ENCODE data around the gene AMDHD1. TPM values are rescaled to one million over a fixed set of nuclear protein-coding genes. Genes with fewer than 3 reads are reported as not detected.

Gene AMDHD1
- not detected in 2 replicates for total RNA-seq

DNA sequence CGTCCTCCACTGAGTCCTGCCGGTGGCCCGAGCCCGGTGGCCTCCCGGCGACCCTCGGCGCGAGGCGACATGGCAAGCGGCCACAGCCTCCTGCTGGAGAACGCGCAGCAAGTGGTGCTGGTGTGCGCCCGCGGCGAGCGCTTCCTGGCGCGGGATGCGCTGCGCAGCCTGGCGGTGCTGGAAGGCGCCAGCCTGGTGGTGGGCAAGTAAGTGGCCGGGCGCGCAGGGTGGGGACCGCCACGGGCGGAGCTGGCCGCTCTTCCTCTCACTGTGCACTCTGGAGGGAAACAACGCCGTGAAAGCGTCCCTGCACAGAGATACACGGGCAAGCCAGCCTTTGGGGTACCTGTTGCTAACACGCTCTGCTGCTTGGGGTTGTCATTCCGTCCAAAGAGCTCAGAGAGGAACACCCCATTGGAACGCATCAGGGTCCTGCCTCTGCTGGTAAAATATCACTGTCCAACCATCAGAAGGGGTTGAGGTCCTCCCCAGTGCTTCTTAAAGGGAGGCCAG is at the start of gene AMDHD1:
Gene AMDHD1, plus strand, starts transcription at position 2 of the 513 bp plus-strand sequence. Its CDS starts 68 bp downstream, at position 70.

DNA sequence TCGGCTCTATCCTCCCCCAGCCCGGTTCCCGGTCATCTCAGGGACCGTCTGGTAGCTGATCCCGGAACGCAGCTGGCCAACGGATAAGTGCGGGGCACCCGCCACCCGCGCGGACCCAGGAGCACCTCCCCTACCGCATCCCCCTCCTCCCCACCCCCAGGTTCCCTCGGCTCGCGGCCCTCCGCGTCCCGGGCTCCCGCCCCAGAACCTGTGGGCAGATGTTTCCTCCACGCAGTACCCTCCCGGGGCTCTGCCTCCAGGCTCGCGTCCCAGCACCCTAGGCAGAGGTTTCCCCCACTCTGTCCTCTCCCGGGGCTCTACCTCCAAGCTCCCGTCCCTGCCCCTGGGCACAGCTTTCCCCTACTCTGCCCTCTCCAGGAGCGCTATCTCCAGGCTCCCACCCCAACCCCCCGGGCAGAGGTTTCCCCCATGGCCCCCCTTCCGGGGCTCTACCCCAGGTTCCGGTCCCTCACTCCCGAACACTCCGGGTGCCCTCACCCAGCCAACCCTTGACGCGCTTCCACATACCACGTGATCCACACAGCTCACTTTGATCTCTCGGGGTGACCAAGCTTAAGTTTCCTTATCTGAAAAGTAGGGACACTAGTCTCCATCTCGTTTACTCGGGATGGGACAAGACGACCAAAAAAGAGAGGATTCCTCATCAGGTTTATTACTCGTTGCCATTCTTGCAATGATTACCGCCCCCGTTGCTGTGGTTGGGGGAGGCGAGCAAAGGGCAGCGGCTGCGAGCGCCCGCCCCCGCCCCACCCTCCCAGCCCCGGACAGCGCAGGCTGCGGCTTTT is 404 bp upstream of the AMDHD1 start, which contains the start of gene CCDC38:
Gene CCDC38, minus strand, starts transcription at position 91 of the 806 bp plus-strand sequence. CDS start 6,105 bp downstream, outside the sequence.

GRCh38 chr12:95996034-95996658 is 53.0 kb downstream of the AMDHD1 start, which contains the start of gene HAL:
Gene HAL (minus strand): TSS chr12:95996344. CDS start chr12:95995910, 434 bp downstream.

Other genes starting within 250 kb of the AMDHD1 start
- 60.3 and 71.1 TPM in 2 replicates for gene NTN4, start 152.6 kb upstream of the AMDHD1 start, total RNA-seq
- 5.0 and 11.0 TPM in 2 replicates for gene SNRPF, start 84.4 kb upstream of the AMDHD1 start, total RNA-seq
- not detected in 2 replicates for gene CCDC38, start 717 bp upstream of the AMDHD1 start, total RNA-seq
- gene HAL, start 53.0 kb downstream of the AMDHD1 start, total RNA-seq: 0.49 TPM in 1 of 2 replicates, not detected in the other
- gene LTA4H, start 92.3 kb downstream of the AMDHD1 start, total RNA-seq: 62.9 and 72.6 TPM in 2 replicates